Measurements from ENCODE around the gene BBS9.

- TF ChIP-seq POLR2A (IDR thresholded peaks at IDR 0.05) (no peak), CTCF (IDR thresholded peaks at IDR 0.05) (no peak), EP300 (IDR thresholded peaks at IDR 0.05) (no peak)
These were observed 121.9 kb downstream of the BBS9 start for GRCh38 chr7:33251301-33251700.

Data from tibial nerve (tissue), 4 donors.